Measurements from ENCODE around the gene ZNF76.

ZNF76 gene

DNA sequence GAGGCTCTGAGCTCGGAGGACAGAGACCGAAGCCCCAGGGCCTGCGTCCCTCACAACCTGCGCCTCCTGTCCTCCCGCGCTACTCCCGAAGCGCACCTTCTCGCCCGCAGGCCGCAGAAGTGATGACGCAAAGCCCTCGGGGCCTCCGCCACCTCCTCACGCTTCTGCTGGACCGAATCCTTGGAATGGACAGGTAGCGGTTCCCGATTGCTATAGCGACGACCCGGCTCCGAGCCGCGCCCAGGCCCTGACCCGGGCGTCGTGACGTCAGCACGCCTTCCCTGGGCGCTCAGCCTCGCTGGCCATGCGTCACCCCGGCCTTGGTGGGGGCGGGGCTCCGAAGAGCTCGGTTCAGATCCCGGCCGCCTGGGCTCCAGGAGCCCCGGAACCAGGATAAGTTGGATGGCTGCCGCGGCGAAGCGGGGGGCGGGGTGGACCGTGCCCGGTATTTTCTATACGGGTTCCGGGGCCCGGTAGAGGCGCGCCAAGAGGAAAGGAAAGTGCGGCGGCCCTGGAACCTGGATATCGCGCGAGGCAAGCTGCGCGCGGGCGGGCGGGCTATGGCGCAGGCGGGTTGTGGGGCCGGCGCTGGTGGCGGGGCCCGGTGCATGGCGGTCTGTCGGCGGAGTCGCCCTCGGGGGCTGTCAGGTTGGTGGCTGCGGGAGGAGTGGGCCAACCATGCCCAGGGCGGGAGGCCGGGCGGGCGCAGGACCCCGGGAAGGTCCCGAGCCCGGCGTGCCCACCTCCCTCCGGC lies at the start of gene ZNF76:
Gene ZNF76, plus strand, starts transcription at position 542 of the 754 bp plus-strand sequence. CDS start 21,417 bp downstream, outside the sequence.
- peak; percentile 95 for DNase-seq (ENCODE audit: low read depth)

DNA sequence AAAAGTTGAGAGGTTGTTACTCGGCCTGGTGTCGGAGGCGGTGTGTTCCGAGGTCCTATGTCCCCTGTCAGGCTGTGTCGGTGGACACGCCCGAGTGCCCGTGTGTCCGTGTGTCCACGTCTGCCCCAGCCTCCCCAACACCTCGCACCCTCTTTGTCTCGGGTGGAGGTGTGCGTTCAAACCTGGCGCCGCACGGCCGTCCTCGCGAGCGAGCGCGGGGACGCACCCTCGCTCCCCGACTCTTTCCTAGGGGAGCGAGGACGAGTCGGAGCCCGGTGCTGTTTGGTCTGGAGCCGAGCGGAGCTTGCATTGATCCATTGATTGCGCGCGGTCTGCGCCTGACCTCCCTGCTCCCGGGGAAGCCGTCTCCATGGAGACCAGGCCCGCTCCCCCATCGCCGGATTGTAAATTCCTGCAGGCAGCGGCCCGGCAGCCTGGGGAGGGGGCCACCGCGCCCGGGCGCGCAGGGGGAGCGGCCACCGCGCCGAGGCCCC lies 46.2 kb upstream of the ZNF76 start:
- no peak for DNase-seq (ENCODE audit: low read depth)

- DNase-seq (ENCODE audit: low read depth) = no peak
Observed at GRCh38 chr6:35213824-35214756, 45.4 kb upstream of the ZNF76 start, which contains the start of gene SCUBE3. Gene SCUBE3, plus strand, starts transcription at chr6:35213956. Its CDS starts 463 bp downstream, at chr6:35214419.

DNA sequence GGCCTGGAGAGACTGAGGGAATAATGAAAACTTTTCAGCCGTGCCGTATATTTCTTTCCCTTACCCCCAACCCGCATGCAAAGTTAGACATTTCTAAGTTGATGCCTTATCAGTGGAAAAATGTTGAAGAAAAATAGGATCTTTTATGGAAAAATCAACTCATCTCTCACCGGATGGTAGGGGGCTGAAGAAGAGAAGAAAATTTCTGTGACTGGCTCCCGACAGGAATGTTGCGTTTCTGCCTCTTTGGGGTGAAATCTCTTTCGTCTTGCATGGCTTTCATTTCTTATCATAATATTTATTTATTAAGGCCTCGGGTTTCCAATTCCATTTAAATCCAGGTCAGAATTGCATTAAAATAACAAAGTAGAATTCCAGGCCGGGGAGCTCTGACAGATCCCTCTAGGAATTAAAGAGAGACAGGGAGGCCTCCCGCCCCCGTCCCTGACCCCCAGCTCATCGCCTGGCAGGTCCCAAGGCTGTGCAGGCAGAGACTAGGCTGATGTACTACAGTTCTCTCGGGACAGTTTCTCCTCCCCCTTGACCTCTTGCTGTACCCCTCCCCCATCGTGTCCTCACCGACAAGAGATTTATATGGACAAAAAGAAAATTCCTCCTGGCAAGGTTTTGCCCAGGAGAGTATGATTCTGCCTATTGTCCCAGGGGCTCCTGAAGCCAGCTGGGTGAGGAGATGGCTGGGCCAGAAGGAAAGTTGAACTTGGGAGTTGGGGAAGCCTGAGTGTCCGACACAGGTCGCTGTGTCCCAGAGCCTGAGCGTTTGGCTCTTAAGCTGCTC lies 44.5 kb upstream of the ZNF76 start:
- DNase-seq (ENCODE audit: low read depth) = no peak

DNA sequence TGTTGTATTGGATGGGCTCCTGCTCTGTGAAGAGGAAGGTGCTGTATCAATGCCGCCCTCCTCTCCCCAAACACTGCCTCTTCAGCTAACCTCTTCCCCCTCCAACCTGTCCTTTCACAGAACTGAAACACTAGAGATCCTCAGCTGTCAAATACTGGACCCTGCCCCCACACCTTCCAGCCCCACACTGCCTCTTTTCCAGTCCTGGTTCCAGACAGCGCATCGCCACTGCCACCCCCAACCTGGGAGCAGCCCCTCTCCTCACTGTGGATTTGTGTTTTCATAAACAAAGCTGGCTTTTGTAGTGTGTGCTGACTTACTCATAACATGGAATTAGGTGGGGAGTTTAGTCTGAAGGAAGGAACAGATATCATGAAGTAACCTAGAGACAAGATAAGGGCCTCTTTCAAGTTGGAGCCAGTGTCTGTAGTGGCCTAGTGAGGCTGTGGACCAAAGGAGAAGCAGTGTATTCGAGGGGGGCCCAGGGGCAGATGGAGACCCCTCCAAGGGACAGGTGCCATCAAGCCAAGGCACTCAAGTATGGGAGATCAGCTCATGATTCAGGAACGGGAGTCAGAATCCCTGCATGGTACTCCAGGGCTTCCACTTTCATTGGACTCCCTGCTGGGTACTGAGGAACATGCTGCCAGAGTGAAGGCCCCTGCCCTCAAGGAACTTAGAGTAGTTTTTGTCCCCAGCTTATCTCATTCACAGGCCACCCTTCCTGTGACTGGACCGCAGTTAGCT lies 43.7 kb upstream of the ZNF76 start:
- no peak for DNase-seq (ENCODE audit: low read depth)

- DNase-seq (ENCODE audit: low read depth) = no peak
Observed at GRCh38 chr6:35216412-35216732, 43.2 kb upstream of the ZNF76 start.

DNA sequence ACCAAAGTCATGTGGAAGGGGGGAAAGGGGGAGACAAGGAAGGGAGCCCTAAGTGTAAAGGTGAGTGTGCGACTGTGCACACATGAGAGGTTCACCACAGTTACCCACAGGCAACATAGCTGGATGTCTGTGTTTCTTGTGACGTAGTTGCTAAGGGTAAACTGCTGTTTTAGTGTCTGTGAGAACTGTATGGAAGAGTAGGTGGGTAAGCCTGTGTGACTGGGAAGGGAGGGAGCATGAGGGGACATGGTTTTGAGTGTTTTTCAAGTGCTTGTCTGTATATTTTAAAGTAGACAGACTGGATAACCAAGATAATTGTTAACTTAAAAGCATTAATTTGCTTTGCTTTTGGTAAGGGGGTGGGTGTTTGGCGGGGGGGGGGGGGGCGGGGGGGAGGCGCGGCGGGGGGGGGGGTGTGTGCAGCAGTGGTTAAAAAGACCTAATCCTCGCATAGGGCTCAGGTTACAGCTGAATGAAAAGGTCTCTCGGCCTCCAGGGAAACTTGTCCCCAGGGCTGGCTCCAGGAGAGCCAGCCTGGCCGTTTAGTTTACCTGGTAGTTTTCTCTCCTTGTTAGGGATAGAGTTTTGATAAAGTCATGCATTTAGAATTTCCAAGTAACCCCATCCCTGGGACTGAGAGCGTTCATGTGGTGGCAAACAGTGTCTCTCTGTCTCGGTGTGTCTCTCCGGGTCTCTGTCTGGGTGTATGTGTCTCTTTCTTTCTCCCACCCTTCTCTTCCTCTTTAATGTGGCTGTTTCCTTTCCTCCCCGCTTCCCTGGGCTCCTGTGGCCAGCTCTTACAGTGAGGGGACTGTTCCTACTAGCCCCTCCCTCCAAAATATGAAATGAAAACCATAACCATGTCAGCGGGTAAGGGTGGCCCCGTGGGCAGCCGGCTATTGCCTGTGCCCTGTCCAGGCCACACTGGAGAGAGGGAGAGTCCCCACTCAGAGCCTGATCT lies 42.4 kb upstream of the ZNF76 start:
- DNase-seq (ENCODE audit: low read depth) = no peak

- DNase-seq (ENCODE audit: low read depth) = no peak
Observed at GRCh38 chr6:35218021-35218420, 41.5 kb upstream of the ZNF76 start.

DNA sequence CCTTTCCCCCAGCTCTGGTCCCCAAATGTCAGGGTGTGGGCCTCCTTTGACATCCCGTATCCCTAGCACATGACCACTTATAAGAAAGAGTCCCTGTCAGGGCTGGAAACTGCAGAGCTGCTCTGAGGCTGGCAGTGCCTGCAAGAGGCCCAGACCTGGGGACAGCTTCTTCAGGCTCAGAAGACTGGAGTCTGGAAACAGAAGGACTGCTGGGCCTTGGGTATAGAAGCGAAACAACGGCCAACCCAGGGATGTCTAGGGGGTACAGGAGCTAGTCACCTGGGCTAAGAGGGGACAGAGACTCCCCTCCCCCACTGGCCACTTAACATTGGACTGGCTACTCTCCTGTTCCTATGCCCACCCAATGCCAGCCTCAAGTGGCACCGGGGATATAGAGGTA lies 41.1 kb upstream of the ZNF76 start:
- DNase-seq (ENCODE audit: low read depth) = no peak

- DNase-seq (ENCODE audit: low read depth) = no peak
Observed at GRCh38 chr6:35219683-35220326, 39.7 kb upstream of the ZNF76 start.

DNA sequence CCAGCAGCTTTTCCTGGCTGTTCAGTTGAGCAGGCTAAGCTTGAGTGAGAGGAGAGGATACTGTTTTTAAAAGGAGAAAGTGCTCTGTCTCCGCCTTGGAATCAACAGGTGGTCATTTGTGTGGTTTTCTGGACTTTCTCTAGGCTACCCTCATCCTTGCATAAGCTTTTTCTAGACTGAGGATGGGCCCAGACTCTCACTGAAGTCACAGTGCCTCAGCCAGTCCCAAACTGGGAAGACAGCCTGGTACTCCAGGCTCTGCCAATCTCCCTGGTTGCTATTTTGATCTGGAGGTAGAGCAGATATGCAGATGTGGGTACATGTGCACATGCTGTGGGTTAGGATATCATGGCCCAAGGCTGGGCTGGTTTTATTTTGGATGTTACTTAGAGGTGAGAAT lies 38.8 kb upstream of the ZNF76 start:
- no peak for DNase-seq (ENCODE audit: low read depth)

- no peak for DNase-seq (ENCODE audit: low read depth)
Observed at GRCh38 chr6:35223396-35223795, 36.1 kb upstream of the ZNF76 start.

DNA sequence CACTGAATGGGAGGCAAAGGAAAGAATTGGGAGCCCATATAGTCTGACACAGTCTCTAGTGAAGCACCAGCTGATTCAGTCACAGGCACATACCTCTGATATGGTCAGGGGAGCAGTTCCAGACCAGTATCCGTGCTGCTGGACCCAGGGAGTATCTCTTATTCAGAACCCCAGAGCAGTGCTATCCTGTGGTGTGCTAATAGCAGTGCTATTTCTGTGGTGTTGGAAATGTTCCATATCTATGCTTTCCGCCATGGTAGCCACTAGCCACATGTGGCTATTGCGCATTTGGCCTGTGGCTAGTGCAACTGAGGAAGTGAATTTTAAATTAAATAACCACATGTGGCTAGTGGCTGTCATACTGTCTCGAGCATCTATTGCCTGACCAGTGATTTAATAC lies 34.8 kb upstream of the ZNF76 start:
- DNase-seq (ENCODE audit: low read depth) = no peak

- DNase-seq (ENCODE audit: low read depth) = no peak
Observed at GRCh38 chr6:35228481-35228880, 31.1 kb upstream of the ZNF76 start.

GRCh38 chr6:35229304-35229703 lies 30.2 kb upstream of the ZNF76 start:
- DNase-seq (ENCODE audit: low read depth) = no peak

- DNase-seq (ENCODE audit: low read depth) = no peak
Observed at GRCh38 chr6:35230498-35230897, 29.0 kb upstream of the ZNF76 start.

GRCh38 chr6:35230950-35231349 lies 28.6 kb upstream of the ZNF76 start:
- DNase-seq (ENCODE audit: low read depth) = no peak

DNA sequence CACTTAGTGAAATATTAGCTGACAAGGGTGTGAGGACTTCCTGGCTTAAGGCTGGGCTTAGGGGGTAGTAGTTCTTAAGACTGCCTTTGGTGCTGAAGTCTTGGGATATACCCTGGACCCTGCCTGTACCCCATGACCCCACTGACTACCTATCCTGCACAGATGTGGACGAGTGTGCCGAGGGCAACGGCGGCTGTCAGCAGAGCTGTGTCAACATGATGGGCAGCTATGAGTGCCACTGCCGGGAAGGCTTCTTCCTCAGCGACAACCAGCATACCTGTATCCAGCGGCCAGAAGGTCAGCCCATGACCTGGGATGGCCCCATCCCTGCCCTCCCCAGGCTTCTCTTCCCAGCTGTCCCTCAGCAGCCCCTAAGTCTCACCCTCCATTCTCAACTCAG lies 28.0 kb upstream of the ZNF76 start:
- no peak for DNase-seq (ENCODE audit: low read depth)

DNA sequence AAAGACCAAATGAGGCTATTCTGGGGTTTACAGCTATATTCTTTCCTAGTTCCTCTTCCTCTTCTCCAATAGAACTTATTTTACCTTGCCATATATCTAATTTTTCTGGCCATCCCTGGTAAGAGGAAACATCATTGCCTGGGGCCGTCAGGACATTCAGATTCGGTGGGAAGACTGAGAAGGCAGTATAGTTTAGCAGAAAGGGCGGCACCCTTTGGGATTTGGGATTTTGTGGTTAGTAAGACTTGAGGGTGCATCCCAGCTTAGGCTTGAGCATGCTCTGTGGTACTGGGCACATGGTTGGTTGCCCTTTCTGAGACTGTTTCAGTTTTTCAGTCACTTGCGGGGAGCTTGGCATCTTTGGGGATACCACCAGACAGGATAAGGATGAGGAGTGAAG lies 24.6 kb upstream of the ZNF76 start:
- DNase-seq (ENCODE audit: low read depth) = no peak

DNA sequence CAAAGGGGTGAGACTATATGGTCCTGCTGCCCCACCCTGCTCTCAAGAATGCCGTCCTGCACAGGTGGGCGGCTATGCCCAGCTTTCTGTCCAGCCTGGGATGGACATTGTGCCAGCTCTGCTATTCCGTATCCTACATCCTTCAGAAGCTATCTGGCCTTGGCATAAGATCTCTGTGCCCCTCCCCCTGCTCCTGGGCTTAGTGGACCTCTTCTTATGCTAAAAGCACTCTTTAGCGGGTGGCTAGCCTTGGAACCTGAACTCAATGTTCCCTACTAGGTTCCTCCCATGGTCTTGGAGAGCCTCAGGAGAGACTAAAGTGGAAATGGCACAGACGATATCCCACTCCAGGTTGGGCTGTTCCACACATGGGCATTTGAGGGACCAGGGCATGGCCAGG lies 23.3 kb upstream of the ZNF76 start:
- no peak for DNase-seq (ENCODE audit: low read depth)
